Activated T-cell treated with anti-CD3 and anti-CD28 coated beads, Interleukin-2, amount 50 U/mL, for 48 hours (primary cell): Measurements from ENCODE around the gene SLC38A5.

Source experiments
- DNase-seq, 2 experiments: peaks; one replicate each; pipeline ENCODE4 v3.0.0-alpha.2; 2020

The SLC38A5 gene

GRCh38 chrX:48490661-48491060 lies 20.6 kb upstream of the SLC38A5 start:
- DNase-seq, result no peak

DNA sequence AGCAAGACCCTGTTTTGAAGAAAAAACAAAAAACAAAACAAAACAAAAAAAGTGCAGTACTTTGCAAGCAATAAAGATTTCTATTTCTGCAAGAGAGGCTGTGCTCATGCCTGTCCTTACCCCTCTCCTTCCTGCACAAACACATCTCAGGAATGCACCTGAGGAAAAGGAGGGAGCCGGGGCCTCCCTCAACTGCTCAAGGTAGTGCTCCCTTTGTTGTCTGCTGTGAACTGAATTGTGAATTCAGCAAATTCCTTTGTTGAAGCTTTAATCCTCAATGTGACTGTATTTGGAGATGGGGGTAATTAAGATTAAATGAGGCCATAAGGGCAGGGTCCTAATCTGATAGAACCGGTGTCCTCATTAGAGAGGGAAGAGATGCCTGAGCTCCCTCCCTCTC lies 19.8 kb upstream of the SLC38A5 start:
- DNase-seq, result no peak

DNA sequence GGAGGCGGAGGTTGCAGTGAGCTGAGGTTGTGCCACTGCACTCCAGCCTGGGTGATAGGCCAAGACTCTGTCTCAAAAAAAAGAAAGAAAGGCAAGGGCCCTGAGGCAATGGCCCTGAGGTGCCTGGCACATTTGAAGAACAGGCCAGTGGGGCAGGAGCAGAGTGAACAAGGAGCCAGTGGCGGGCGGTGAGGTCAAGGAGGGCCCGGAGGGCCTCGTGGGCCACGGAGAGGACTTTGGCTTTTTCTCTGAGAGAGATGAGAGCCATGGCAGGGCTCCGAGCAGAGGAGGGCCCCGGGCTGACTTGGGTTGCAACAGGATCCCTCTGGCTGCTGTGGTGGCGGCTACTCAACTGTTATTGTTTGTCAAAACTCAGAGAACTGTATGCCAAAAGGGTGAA lies 19.2 kb upstream of the SLC38A5 start:
- no peak for DNase-seq

DNA sequence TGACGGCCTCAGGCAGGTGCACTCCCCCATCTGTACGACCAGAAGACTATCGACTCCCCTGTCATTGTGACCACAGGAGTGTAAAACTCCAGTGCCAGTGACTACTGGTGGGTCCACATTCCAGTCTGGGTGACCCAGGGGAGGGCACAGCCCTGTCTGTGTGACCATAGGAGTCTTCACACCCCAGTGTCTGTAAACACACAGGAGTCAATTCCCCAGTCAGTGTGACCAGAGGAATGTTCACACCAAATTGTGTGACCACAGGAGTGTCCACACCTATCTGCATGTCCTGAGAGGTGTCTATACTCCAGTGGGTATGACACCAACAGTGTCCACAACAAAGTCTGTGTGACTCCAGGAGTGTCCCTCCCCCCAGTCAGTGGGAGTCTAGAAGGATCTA lies 18.0 kb upstream of the SLC38A5 start:
- DNase-seq, result no peak

DNA sequence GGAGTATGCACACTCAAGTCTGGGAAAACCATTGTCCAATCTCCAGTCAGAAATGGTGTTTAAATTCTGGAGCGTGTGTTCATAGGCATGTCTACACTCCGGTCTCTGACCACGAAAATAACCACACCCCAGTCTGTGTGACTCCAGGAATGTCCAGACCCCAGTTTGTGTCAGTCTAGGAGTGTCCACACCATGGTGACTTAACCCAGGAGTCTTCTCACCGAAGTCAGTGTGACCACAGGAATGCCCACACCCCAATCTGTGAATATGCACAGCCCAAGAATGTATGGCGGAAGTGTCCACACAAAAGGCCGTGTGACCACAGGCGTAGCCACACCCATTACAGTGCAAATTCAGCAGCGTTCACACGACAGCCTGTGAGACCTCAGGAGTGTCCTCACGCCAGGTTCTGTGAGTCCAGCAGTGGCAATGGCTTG lies 17.3 kb upstream of the SLC38A5 start:
- no peak for DNase-seq

DNA sequence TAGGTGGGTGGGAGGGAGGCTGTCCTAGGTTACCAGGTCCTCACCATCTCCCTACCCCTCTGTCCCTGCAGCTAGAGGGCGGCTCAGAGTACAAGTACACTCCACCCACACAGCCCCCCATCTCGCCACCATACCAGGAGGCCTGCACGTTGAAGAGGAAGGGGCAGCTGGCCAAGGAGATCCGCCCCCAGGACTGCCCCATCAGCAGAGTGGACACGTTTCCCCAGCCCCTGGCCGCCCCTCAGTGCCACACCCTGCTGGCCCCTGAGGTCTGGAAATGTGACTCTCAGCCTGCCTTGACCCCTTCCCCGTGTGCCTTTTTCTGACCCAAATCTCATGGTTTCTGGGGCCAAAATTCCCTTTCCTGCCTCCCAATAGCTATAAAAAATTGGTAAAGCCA lies 12.5 kb upstream of the SLC38A5 start:
- no peak for DNase-seq

GRCh38 chrX:48480583-48480982 lies 10.5 kb upstream of the SLC38A5 start:
- DNase-seq, result no peak

DNA sequence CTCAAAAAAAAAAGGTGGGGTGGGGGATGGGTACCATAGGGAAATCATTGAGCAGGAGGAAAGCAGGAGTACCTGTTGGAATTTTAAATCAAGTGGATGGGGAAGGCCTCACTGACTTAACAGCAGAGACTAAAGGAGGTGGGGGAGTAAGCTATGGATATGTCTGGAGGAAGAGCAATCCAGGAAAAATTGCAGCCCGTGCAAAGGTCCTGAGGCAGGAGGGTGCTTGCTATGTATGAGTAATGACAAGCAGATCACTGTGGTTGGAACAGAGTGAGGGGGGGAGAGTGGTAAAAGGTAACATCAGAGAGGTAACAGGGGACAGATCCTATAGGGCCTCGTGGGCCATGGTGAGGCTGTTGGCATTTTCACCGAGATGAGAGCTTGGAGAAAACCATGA lies 10.1 kb upstream of the SLC38A5 start:
- no peak for DNase-seq

DNA sequence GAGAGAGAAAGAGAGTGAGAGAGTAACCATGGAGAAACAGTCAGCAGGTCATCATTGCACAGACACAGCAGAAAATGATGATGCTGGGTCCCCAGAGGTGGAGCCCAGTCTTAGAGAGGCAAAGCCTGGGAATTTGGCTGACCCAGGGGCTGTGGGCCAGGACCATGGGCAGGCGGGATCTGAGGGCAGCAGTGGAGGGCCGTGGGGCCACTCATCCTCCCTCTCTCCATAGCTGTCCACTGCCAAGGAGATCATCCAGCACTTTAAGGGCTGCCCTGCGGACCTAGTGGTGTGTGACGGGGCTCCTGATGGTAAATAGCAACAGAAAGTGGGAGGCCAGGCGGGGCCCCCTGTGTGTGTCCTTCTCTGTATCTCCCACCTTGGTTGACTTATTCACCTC lies 8.7 kb upstream of the SLC38A5 start:
- DNase-seq, result no peak

DNA sequence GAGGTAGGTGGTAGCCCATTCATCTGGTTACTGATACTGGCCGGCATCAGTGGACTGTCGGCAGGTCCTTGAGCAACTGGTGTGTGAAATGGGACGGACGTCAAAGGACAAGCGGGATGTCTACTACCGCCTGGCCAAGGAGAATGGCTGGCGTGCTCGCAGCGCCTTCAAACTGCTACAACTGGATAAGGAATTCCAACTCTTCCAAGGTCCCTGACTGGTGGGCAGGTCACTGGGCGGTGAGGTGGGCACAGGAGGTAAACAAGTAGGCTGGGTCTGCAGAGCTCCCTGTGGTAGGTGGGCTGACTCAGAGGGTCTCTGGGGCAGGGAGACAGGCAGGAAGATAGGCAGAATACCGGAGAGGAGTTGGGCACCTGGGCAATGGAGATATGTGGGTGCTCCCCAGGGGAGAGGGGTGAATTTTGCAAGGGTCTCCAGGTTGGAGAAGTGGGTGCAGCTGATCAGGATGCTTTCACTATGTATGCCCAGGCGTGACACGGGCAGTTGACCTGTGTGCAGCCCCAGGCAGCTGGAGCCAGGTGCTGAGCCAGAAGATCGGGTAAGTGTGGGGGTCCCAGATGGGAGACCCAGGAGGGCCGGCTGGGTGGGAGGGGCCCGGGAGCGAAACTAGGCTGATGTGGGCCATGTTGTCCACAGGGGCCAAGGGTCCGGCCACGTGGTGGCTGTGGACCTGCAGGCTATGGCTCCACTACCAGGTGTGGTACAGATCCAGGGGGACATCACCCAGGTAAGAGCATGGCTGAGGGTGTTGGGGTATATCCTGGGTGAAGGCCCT lies 8.1 kb upstream of the SLC38A5 start:
- DNase-seq, result no peak

DNA sequence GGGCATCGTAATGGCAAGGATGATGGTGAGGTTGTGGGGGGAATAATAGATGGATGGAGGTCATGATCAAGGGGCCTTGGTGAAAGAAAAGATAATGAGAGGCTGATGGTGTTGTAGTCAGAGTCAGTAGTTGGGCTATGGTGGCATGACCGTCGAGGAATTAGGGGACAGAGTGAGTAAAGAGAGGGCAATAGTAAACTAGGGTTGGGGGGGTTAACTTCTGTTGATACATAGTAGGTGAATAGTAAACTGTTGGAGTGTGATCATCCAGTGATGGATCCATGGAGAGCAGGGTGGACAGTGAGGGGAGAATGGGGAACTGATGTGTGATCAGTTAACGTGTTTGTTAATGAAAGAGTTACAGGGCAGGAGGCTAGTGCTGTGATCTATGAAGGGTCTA lies 6.9 kb upstream of the SLC38A5 start:
- DNase-seq, result no peak

GRCh38 chrX:48475774-48476577 lies 5.9 kb upstream of the SLC38A5 start, which contains the start of gene FTSJ1:
Gene FTSJ1, plus strand, starts transcription at chrX:48476199. Its CDS starts 1,849 bp downstream, at chrX:48478048.
- peak; percentile 88 for DNase-seq

GRCh38 chrX:48475296-48475695 lies 5.2 kb upstream of the SLC38A5 start:
- no peak for DNase-seq

GRCh38 chrX:48474581-48474980 lies 4.5 kb upstream of the SLC38A5 start:
- no peak for DNase-seq

DNA sequence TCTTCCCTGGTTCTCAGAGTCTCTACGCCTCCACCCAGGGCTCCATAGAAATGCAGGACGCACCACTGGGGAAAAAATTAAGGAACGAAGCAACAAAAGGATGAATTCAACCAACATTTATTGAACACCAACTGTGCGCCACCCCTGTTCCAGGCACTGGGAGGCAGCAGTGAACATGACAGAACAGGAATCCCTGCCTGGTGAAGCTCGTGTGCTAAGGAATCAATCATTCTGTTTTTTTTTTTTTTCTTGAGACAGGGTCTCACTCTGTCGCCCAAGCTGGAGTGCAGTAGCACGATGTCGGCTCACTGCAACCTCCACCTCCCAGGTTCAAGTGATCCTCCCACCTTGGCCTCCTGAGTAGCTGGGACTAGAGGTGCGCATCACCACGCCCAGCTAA lies 4.1 kb upstream of the SLC38A5 start:
- DNase-seq, result no peak

DNA sequence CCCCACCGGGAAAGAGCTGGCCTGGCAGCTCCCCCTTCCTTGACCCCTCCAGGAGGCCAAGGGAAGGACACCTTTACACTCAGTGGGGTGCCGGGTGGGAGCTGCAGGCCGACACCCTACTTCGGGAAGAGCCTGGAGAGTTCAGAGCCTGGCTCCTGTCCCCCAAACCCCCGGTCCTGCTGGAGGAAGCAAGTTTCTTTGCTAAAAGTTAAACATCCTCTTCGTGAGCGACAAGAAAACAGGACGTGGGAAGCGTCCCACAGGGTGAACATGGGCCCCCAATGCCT lies 3.6 kb upstream of the SLC38A5 start:
- DNase-seq, result no peak

DNA sequence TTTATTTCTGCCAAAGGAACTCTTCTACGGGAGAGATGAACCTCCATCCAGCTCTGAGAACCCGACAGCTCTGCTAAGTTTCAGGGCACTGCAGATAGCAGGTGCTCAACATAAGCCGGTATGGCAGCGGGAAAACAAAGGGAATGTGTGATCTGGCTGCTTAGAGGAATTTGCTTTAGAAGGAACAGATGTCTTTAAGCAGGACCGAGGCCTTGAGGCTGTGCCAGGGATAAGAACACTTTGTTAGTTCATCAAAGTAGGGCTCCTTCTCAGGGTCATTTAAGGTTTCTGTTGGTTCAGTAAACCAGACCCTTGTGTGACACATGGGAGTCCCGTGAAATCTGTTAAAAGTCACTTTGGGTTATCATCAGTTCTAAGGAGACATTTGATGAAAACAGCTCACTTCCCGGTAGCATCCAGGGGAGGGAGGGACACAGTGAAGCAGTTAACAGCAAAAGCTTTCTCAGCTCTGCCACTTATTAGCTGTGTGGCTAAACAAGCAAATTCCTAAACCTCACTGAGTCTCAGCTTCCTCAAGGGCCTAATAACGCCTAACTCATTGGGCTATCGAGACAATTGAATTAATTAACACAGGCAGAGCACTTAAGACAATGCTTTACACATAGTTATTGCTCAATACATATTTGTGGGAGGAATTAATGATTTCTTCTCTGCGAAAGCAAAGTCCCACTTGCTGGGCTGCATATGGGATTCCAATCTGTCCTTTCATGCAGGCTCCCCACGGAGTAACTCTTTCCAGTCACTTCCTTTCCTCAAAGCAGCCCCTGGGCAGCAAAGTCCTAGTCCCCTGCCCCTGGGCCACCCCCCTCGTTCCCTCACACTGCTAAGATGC lies 3.0 kb upstream of the SLC38A5 start:
- no peak for DNase-seq

DNA sequence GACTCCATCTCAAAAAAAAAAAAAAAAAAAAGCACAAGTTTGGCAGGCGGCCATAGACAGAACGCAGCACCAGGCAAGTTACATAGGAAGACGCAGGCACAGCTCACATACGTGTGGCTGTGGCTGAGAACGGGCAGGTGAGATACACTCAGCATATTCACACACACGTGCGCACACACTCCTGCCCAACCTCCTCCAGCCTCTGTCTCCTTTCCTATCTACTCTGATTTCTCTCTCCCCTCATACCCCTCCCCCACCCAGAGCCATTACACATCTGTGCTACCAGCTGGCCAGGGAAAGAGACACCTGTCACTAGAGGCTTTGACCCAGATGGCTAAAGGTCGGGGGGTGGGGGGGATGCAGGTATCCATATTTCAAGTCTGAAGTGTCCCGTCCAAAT lies 2.2 kb upstream of the SLC38A5 start:
- DNase-seq, result no peak

DNA sequence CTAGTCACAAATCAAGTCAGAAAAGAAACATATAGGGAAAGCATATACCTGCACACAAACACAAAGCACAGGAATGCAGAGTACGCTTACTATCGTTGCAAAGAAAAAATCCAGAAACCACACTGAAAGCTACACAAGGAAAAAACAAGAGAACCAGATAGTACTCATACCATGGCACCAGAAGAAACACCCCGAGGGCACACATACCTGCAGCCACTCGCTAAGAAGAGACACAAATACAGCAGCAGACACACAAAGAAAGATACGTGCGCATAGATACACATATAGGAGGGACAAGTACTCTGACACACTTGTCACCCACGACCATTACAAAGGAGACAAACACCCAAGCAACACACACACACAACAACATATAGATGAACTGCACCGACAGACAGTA lies 1.4 kb upstream of the SLC38A5 start:
- DNase-seq, result no peak

- no peak for DNase-seq
Measured at GRCh38 chrX:48470833-48471118, 716 bp upstream of the SLC38A5 start.

GRCh38 chrX:48468693-48469691 lies 1.1 kb downstream of the SLC38A5 start:
- peak; percentile 58 to 62 for DNase-seq

DNA sequence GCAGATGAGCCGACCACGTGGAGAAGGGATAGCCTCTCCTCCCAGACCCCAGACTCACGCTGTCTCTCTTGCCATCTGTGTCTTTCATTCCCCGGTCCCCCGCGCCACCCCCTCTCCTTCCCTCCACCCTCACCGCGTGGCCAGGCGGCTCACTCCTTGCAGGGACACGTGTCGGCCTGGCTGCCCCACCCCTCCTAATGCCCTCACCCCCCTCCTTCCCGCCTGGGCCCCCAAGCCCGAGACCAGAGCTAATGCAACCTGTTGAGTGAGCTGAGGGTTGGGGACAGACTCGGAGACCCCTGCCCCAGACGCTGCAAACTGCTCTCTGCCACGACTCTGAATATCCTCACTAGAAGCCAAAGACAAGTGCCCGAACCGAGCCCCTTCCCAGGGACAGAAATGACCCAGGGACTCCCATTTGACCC lies 1.8 kb downstream of the SLC38A5 start:
- peak; percentile 61 to 67 for DNase-seq
